Measurements from ENCODE around the gene PLXDC2.

PLXDC2 gene

GRCh38 chr10:19815731-19816410 lies 361 bp upstream of the PLXDC2 start:
- peak overlapping the region; percentile 89 for H3K9ac ChIP-seq (ENCODE audit: low read depth, low read length)
- peak overlapping the region; percentile 92 for H3K27ac ChIP-seq (ENCODE audit: low read depth, low read length)
- peaks cover 3% of the 10 kb centered on the region; the same call in 1 of the 2 replicates for H3K27me3 ChIP-seq (ENCODE audit: insufficient read depth, low read length)
- H3K9me3 ChIP-seq (ENCODE audit: insufficient read depth, low read depth, low read length), result no peaks in the 10 kb centered on the region
- WGBS, result 0% methylated on average over 57 of the region's 57 CpGs
- H3K4me1 ChIP-seq (ENCODE audit: insufficient read depth, low read length), result peaks cover 27% of the 10 kb centered on the region
- peak overlapping the region; percentile 90 for H3K4me3 ChIP-seq (ENCODE audit: low read length)
- H3K36me3 ChIP-seq (ENCODE audit: insufficient read depth, low read length), result no peaks in the 10 kb centered on the region

- peaks cover 3% of the 10 kb centered on the region; the same call in 1 of the 2 replicates for H3K27me3 ChIP-seq (ENCODE audit: insufficient read depth, low read length)
- H3K36me3 ChIP-seq (ENCODE audit: insufficient read depth, low read length), result no peaks in the 10 kb centered on the region
- peak overlapping the region; percentile 92; the same call in 1 of the 2 replicates for H3K27ac ChIP-seq (ENCODE audit: low read depth, low read length)
- H3K4me1 ChIP-seq (ENCODE audit: insufficient read depth, low read length), result peaks cover 27% of the 10 kb centered on the region
- peak overlapping the region; percentile 90 for H3K4me3 ChIP-seq (ENCODE audit: low read length)
- peak overlapping the region; percentile 89 for H3K9ac ChIP-seq (ENCODE audit: low read depth, low read length)
- WGBS, result under 1% methylated on average over 26 of the region's 27 CpGs
- no peaks in the 10 kb centered on the region for H3K9me3 ChIP-seq (ENCODE audit: insufficient read depth, low read depth, low read length)
Observed at GRCh38 chr10:19817231-19817933, 1.1 kb downstream of the PLXDC2 start.

GRCh38 chr10:19818876-19819275 lies 2.6 kb downstream of the PLXDC2 start:
- Histone ChIP-seq H3K27ac (ENCODE audit: low read depth, low read length) (no peak overlapping the region), H3K27me3 (ENCODE audit: insufficient read depth, low read length) (peaks cover 3% of the 10 kb centered on the region; the same call in 1 of the 2 replicates), H3K4me3 (ENCODE audit: low read length) (peak overlapping the region; percentile 90), H3K9me3 (ENCODE audit: insufficient read depth, low read depth, low read length) (no peaks in the 10 kb centered on the region), H3K36me3 (ENCODE audit: insufficient read depth, low read length) (no peaks in the 10 kb centered on the region), H3K4me1 (ENCODE audit: insufficient read depth, low read length) (peaks cover 27% of the 10 kb centered on the region), H3K9ac (ENCODE audit: low read depth, low read length) (no peak overlapping the region)
- WGBS, result no CpG with 5 or more reads among the region's 1 CpG

GRCh38 chr10:19819419-19820033 lies 3.3 kb downstream of the PLXDC2 start:
- H3K4me3 ChIP-seq (ENCODE audit: low read length), result peak overlapping the region; percentile 90
- H3K4me1 ChIP-seq (ENCODE audit: insufficient read depth, low read length), result peaks cover 24% of the 10 kb centered on the region
- H3K9me3 ChIP-seq (ENCODE audit: insufficient read depth, low read depth, low read length), result no peaks in the 10 kb centered on the region
- 7% methylated on average over 2 of the region's 2 CpGs for WGBS
- H3K9ac ChIP-seq (ENCODE audit: low read depth, low read length), result no peak overlapping the region
- H3K27ac ChIP-seq (ENCODE audit: low read depth, low read length), result no peak overlapping the region
- peaks cover 3% of the 10 kb centered on the region; the same call in 1 of the 2 replicates for H3K27me3 ChIP-seq (ENCODE audit: insufficient read depth, low read length)
- no peaks in the 10 kb centered on the region for H3K36me3 ChIP-seq (ENCODE audit: insufficient read depth, low read length)

- Histone ChIP-seq H3K9ac (ENCODE audit: low read depth, low read length) (no peak overlapping the region), H3K27ac (ENCODE audit: low read depth, low read length) (no peak overlapping the region), H3K4me1 (ENCODE audit: insufficient read depth, low read length) (peaks cover 49% of the 10 kb centered on the region), H3K27me3 (ENCODE audit: insufficient read depth, low read length) (no peaks in the 10 kb centered on the region), H3K4me3 (ENCODE audit: low read length) (no peak overlapping the region), H3K9me3 (ENCODE audit: insufficient read depth, low read depth, low read length) (no peaks in the 10 kb centered on the region), H3K36me3 (ENCODE audit: insufficient read depth, low read length) (no peaks in the 10 kb centered on the region)
- WGBS, result 94% methylated on average over 5 of the region's 5 CpGs
Observed at GRCh38 chr10:19824381-19825342, 8.4 kb downstream of the PLXDC2 start.

GRCh38 chr10:19825700-19826099 lies 9.5 kb downstream of the PLXDC2 start:
- H3K27me3 ChIP-seq (ENCODE audit: insufficient read depth, low read length), result no peaks in the 10 kb centered on the region
- no peaks in the 10 kb centered on the region for H3K9me3 ChIP-seq (ENCODE audit: insufficient read depth, low read depth, low read length)
- peaks cover 49% of the 10 kb centered on the region for H3K4me1 ChIP-seq (ENCODE audit: insufficient read depth, low read length)
- H3K9ac ChIP-seq (ENCODE audit: low read depth, low read length), result no peak overlapping the region
- H3K36me3 ChIP-seq (ENCODE audit: insufficient read depth, low read length), result no peaks in the 10 kb centered on the region; the same call in 1 of the 2 replicates
- H3K4me3 ChIP-seq (ENCODE audit: low read length), result no peak overlapping the region
- no peak overlapping the region for H3K27ac ChIP-seq (ENCODE audit: low read depth, low read length)
- WGBS, result 93% methylated on average over 2 of the region's 2 CpGs

GRCh38 chr10:19826712-19827111 lies 10.5 kb downstream of the PLXDC2 start:
- peaks cover 49% of the 10 kb centered on the region for H3K4me1 ChIP-seq (ENCODE audit: insufficient read depth, low read length)
- H3K36me3 ChIP-seq (ENCODE audit: insufficient read depth, low read length), result peaks cover 3% of the 10 kb centered on the region; the same call in 1 of the 2 replicates
- H3K4me3 ChIP-seq (ENCODE audit: low read length), result no peak overlapping the region
- H3K27ac ChIP-seq (ENCODE audit: low read depth, low read length), result no peak overlapping the region
- H3K9me3 ChIP-seq (ENCODE audit: insufficient read depth, low read depth, low read length), result no peaks in the 10 kb centered on the region
- no peaks in the 10 kb centered on the region for H3K27me3 ChIP-seq (ENCODE audit: insufficient read depth, low read length)
- WGBS, result 90% methylated on average over 4 of the region's 4 CpGs
- H3K9ac ChIP-seq (ENCODE audit: low read depth, low read length), result no peak overlapping the region

- peaks cover 62% of the 10 kb centered on the region for H3K4me1 ChIP-seq (ENCODE audit: insufficient read depth, low read length)
- 64% methylated on average over 3 of the region's 3 CpGs for WGBS
- peak overlapping the region; percentile 73; the same call in 1 of the 2 replicates for H3K27ac ChIP-seq (ENCODE audit: low read depth, low read length)
Observed at GRCh38 chr10:19828278-19829049, 12.2 kb downstream of the PLXDC2 start.

GRCh38 chr10:19832699-19833098 lies 16.5 kb downstream of the PLXDC2 start:
- peaks cover 3% of the 10 kb centered on the region; the same call in 1 of the 2 replicates for H3K36me3 ChIP-seq (ENCODE audit: insufficient read depth, low read length)
- no peak overlapping the region for H3K4me3 ChIP-seq (ENCODE audit: low read length)
- H3K4me1 ChIP-seq (ENCODE audit: insufficient read depth, low read length), result peaks cover 51% of the 10 kb centered on the region
- H3K27ac ChIP-seq (ENCODE audit: low read depth, low read length), result no peak overlapping the region
- 93% methylated on average over 9 of the region's 9 CpGs for WGBS
- H3K9ac ChIP-seq (ENCODE audit: low read depth, low read length), result no peak overlapping the region
- H3K9me3 ChIP-seq (ENCODE audit: insufficient read depth, low read depth, low read length), result no peaks in the 10 kb centered on the region
- no peaks in the 10 kb centered on the region for H3K27me3 ChIP-seq (ENCODE audit: insufficient read depth, low read length)

More at GRCh38 chr10:19828278-19829049, 12.2 kb downstream of the PLXDC2 start:
- H3K9ac ChIP-seq (ENCODE audit: low read depth, low read length), result peak overlapping the region; percentile 15; the same call in 1 of the 2 replicates
- no peak overlapping the region for H3K4me3 ChIP-seq (ENCODE audit: low read length)
- H3K36me3 ChIP-seq (ENCODE audit: insufficient read depth, low read length), result peaks cover 3% of the 10 kb centered on the region; the same call in 1 of the 2 replicates
- H3K27me3 ChIP-seq (ENCODE audit: insufficient read depth, low read length), result no peaks in the 10 kb centered on the region
- no peaks in the 10 kb centered on the region for H3K9me3 ChIP-seq (ENCODE audit: insufficient read depth, low read depth, low read length)
